Keratinocyte (primary cell): ENCODE measurements around the gene PLXNA1. TPM values are rescaled to one million over a fixed set of nuclear protein-coding genes. Genes with fewer than 3 reads are reported as not detected.

Experiments used
- DNase-seq: peaks from one replicate; pipeline ENCODE4 v3.0.0-alpha.2; 2011; ENCODE audit warnings: low read depth, missing footprints, low spot score
- FAIRE-seq: peaks from 2 replicates; lab custom pipeline; 2011; peaks lifted over from hg19 to GRCh38; lab: Jason Lieb, UNC
- H2AFZ ChIP-seq: 2 replicates; pipeline ENCODE4 v1.6.0; 2012; ENCODE audit warnings: low read length, control low read depth, inconsistent platforms; ENCODE audit not compliant: control insufficient read depth
- H3K27ac ChIP-seq: 2 replicates; pipeline ENCODE4 v1.5.1; 2011; ENCODE audit warnings: low read length; ENCODE audit not compliant: control insufficient read depth, insufficient read depth
- H3K27me3 ChIP-seq: 3 replicates; pipeline ENCODE4 v1.6.0; 2011; ENCODE audit warnings: low read length; ENCODE audit not compliant: control insufficient read depth, insufficient read depth; ENCODE audit errors: extremely low read depth
- H3K36me3 ChIP-seq, 2 experiments: 2 replicates in 1 of 2; 3 replicates in 1 of 2; pipeline ENCODE4 v1.5.1; 2011; ENCODE audit warnings: low read length in 2 of 2, mild to moderate bottlenecking in 1 of 2; ENCODE audit not compliant: control insufficient read depth in 2 of 2, insufficient read depth in 2 of 2; ENCODE audit errors: extremely low read depth in 1 of 2
- H3K4me1 ChIP-seq: 3 replicates; pipeline ENCODE4 v1.5.1; 2011; ENCODE audit warnings: low read length; ENCODE audit not compliant: control insufficient read depth, insufficient read depth; ENCODE audit errors: extremely low read depth
- H3K4me2 ChIP-seq: 3 replicates; pipeline ENCODE4 v1.6.0; 2011; ENCODE audit warnings: low read depth, low read length; ENCODE audit not compliant: control insufficient read depth, insufficient read depth; ENCODE audit errors: extremely low read depth
- H3K4me3 ChIP-seq, 3 experiments: fragments of 200-600 bp in 1 of 3; sonication (generic) in 1 of 3; 2 replicates in 2 of 3; 3 replicates in 1 of 3; pipeline ENCODE4 v1.5.1; 2011 to 2016; ENCODE audit warnings: low read length in 3 of 3, mild to moderate bottlenecking in 3 of 3, control low read depth in 2 of 3, inconsistent platforms in 1 of 3, low read depth in 1 of 3, mixed read lengths in 1 of 3, mixed run types in 1 of 3, moderate library complexity in 1 of 3; ENCODE audit not compliant: control insufficient read depth in 2 of 3, insufficient read depth in 2 of 3; ENCODE audit errors: extremely low read depth in 1 of 3
- H3K79me2 ChIP-seq: 2 replicates; pipeline ENCODE4 v1.6.0; 2012; ENCODE audit warnings: low read length; ENCODE audit not compliant: control insufficient read depth, insufficient read depth
- H3K9ac ChIP-seq: 3 replicates; pipeline ENCODE4 v1.6.0; 2011; ENCODE audit warnings: low read length; ENCODE audit not compliant: control insufficient read depth, insufficient read depth; ENCODE audit errors: extremely low read depth
- H3K9me1 ChIP-seq: 3 replicates; pipeline ENCODE4 v1.6.0; 2011; ENCODE audit warnings: low read length; ENCODE audit not compliant: control insufficient read depth, insufficient read depth; ENCODE audit errors: extremely low read depth
- H3K9me3 ChIP-seq: 2 replicates; pipeline ENCODE4 v1.5.1; 2012; ENCODE audit warnings: low read depth, low read length; ENCODE audit not compliant: control insufficient read depth
- H4K20me1 ChIP-seq: 3 replicates; pipeline ENCODE4 v1.6.0; 2011; ENCODE audit warnings: low read length; ENCODE audit not compliant: control insufficient read depth, insufficient read depth; ENCODE audit errors: extremely low read depth
- EZH2 ChIP-seq: IDR thresholded peaks from one replicate; pipeline ENCODE4 v1.6.1; 2012; ENCODE audit warnings: inconsistent platforms, mild to moderate bottlenecking, low read length, moderate library complexity
- dilution Hi-C: fragments of 300-500 bp; cut with MboI; formaldehyde crosslinking; loops from one replicate; pipeline ENCODE4 v1.7.0; 2020; ENCODE audit warnings: low sequenced_read_pairs; ENCODE audit not compliant: extremely low pct_ligation_motif_present
- polyA minus RNA-seq, 3 experiments: library from RNA; depleted of rRNA, polyadenylated mRNA; stranded (reverse); fragments of >200 nt; gene quantifications; 1 replicate in 1 of 3; 2 replicates in 1 of 3; 3 replicates in 1 of 3; pipeline ENCODE4 v1.2.3, GENCODE V29; 2011
- polyA plus RNA-seq, 5 experiments: library from polyadenylated mRNA; depleted of rRNA in 3 of 5; stranded (reverse) in 3 of 5; stranded (forward) in 1 of 5; unstranded in 1 of 5; fragments of >200 nt; gene quantifications; 1 replicate in 1 of 5; 2 replicates in 3 of 5; 3 replicates in 1 of 5; pipeline versions ENCODE4 v1.2.1 to v1.2.3, GENCODE V29; 2011 to 2012; ENCODE audit warnings: missing spikeins in 2 of 5, low read depth in 1 of 5, low replicate concordance in 1 of 5
- TF ChIP-seq, protein P1 (sequence below), 3 experiments: IDR thresholded peaks in 1 of 3; conservative IDR thresholded peaks in 1 of 3; optimal IDR thresholded peaks in 1 of 3; 2 replicates in 2 of 3; 3 replicates in 1 of 3; pipeline versions ENCODE3 to v1.5.1; 2011; ENCODE audit warnings: low read length in 3 of 3, mild to moderate bottlenecking in 3 of 3, moderate library complexity in 2 of 3, control low read depth in 1 of 3, inconsistent platforms in 1 of 3; ENCODE audit not compliant: insufficient read depth in 2 of 3; ENCODE audit errors: extremely low read depth in 1 of 3

The PLXNA1 gene
- polyA plus RNA-seq: 38.4 to 61.2 TPM (median 55.7 TPM) in 3 replicates
- 19.4 TPM for polyA plus RNA-seq (2011; ENCODE audit: low read depth)
- polyA plus RNA-seq (2011; cell fraction: cytosol; rRNA removed): 12.7 and 21.0 TPM in 2 replicates
- 125 and 160 TPM in 2 replicates for polyA plus RNA-seq (2011; cell fraction: nucleus; rRNA removed)
- 14.8 and 74.0 TPM in 2 replicates for polyA plus RNA-seq (2012; ENCODE audit: low replicate concordance)
- polyA minus RNA-seq: 150 to 269 TPM (median 153 TPM) in 3 replicates
- polyA minus RNA-seq (2011; cell fraction: cytosol; rRNA and poly(A)+ RNA removed): 70.6 TPM
- polyA minus RNA-seq (2011; cell fraction: nucleus; rRNA and poly(A)+ RNA removed): 237 and 238 TPM in 2 replicates

GRCh38 chr3:126982471-126983175 is at the start of gene PLXNA1:
Gene PLXNA1, plus strand, starts transcription at chr3:126983115. Its CDS starts 5,479 bp downstream, at chr3:126988594.
- Histone ChIP-seq H3K79me2 (peaks cover 42% of the 10 kb centered on the region), H3K4me1 (peaks cover 29% of the 10 kb centered on the region), H2AFZ (peak within 1 kb of the TSS; percentile 93), H3K4me2 (peak within 1 kb of the TSS; percentile 89), H3K27me3 (no peaks in the 10 kb centered on the region), H3K9ac (peak within 1 kb of the TSS; percentile 81), H4K20me1 (peaks cover 33% of the 10 kb centered on the region), H3K9me3 (no peaks in the 10 kb centered on the region), H3K36me3 (peaks cover 1 to 6% of the 10 kb centered on the region in 2 experiments), H3K4me3 (peak within 1 kb of the TSS; percentile 73 to 89 (median 79)), H3K9me1 (no peaks in the 10 kb centered on the region), H3K27ac (peak within 1 kb of the TSS; percentile 87)
- no peak for DNase-seq
- TF ChIP-seq, protein P1, sequence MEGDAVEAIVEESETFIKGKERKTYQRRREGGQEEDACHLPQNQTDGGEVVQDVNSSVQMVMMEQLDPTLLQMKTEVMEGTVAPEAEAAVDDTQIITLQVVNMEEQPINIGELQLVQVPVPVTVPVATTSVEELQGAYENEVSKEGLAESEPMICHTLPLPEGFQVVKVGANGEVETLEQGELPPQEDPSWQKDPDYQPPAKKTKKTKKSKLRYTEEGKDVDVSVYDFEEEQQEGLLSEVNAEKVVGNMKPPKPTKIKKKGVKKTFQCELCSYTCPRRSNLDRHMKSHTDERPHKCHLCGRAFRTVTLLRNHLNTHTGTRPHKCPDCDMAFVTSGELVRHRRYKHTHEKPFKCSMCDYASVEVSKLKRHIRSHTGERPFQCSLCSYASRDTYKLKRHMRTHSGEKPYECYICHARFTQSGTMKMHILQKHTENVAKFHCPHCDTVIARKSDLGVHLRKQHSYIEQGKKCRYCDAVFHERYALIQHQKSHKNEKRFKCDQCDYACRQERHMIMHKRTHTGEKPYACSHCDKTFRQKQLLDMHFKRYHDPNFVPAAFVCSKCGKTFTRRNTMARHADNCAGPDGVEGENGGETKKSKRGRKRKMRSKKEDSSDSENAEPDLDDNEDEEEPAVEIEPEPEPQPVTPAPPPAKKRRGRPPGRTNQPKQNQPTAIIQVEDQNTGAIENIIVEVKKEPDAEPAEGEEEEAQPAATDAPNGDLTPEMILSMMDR (optimal IDR thresholded peaks at IDR 0.05 in 1 of 3, IDR thresholded peaks at IDR 0.05 in 1 of 3, conservative IDR thresholded peaks at IDR 0.05 in 1 of 3; ENCODE audit: extremely low read depth in 1 of 3, insufficient read depth in 2 of 3, low read length in 3 of 3): peak in 2 of 3 experiments; percentile 84 to 96
- no peak for TF ChIP-seq EZH2
- no peak for FAIRE-seq
- dilution Hi-C loops: no loop called here

DNA sequence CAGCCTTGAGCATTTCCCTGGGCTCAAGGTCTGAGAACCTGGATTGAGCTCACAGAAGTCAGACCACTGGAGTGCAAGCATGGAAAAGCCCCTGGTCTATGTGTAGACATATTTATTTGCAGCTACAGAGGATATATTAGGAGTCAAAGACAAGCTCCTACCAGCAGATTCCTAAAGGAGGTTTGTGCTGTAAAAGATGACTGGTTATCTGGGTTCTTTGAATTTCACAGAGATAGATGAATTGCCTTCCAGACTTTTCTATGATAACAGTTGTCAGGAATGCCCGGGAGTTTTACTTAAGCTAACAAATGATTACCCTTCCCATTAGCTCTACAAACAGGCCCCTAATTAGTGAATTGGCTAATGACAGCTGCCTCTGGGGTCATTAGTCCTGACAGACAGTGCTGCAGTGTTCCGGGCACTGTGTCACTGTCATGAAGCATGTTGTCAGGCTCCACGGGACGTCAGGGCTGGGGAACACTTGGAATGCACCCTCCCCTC is 48.8 kb upstream of the PLXNA1 start:
- Histone ChIP-seq H3K4me3 (no peak overlapping the region), H3K9me1 (no peaks in the 10 kb centered on the region), H3K4me2 (no peak overlapping the region), H3K79me2 (no peaks in the 10 kb centered on the region), H4K20me1 (no peaks in the 10 kb centered on the region), H2AFZ (no peak overlapping the region), H3K27me3 (no peaks in the 10 kb centered on the region), H3K9me3 (no peaks in the 10 kb centered on the region), H3K36me3 (no peaks in the 10 kb centered on the region), H3K9ac (no peak overlapping the region), H3K27ac (no peak overlapping the region), H3K4me1 (peaks cover 40% of the 10 kb centered on the region)
- dilution Hi-C loops: no loop called here
- FAIRE-seq (no peak), DNase-seq (no peak)
- no peak for TF ChIP-seq EZH2
- TF ChIP-seq, protein P1 (optimal IDR thresholded peaks at IDR 0.05 in 1 of 3, IDR thresholded peaks at IDR 0.05 in 1 of 3, conservative IDR thresholded peaks at IDR 0.05 in 1 of 3; ENCODE audit: extremely low read depth in 1 of 3, insufficient read depth in 2 of 3, low read length in 3 of 3): no peak
